SK-N-SH (cell line): Measurements from ENCODE around the gene STAM2. TPM values are rescaled to one million over a fixed set of nuclear protein-coding genes. Genes with fewer than 3 reads are reported as not detected.

Experiments used
- CTCF ChIA-PET: fragments of 300-600, 350-600 bp; formaldehyde crosslinking; extraction: SDS; loops from one replicate; lab custom pipeline; 2021; lab: Yijun Ruan, JAX
- POLR2A ChIA-PET: fragments of 350-600 bp; sonication (Branson Sonifier 250); formaldehyde crosslinking; extraction: SDS; loops from one replicate; lab custom pipeline; 2020; ENCODE audit warnings: antibody characterized with exemption, inconsistent platforms; lab: Yijun Ruan, JAX
- DNase-seq: peaks from one replicate; pipeline ENCODE4 v3.0.0; 2012
- H2AFZ ChIP-seq: fragments of 200-600 bp; sonication (generic); 2 replicates; pipeline ENCODE4 v1.8.1; 2016; ENCODE audit warnings: antibody characterized with exemption, mild to moderate bottlenecking, low read depth
- H3F3A ChIP-seq: fragments of 200-600 bp; sonication (generic); replicated peaks from 2 replicates; pipeline ENCODE3; 2016; ENCODE audit warnings: antibody characterized with exemption, mild to moderate bottlenecking; ENCODE audit not compliant: insufficient read depth
- H3K27ac ChIP-seq, 2 experiments: fragments of 200-500 bp in 1 of 2; fragments of 200-600 bp in 1 of 2; sonication (Bioruptor generic) in 1 of 2; sonication (generic), shearing (Covaris generic) in 1 of 2; 2 replicates each; pipeline versions ENCODE4 v1.5.1 to v1.6.1; 2014 to 2016; ENCODE audit warnings: low read depth in 2 of 2, inconsistent platforms in 1 of 2, low read length in 1 of 2, mild to moderate bottlenecking in 1 of 2, mixed read lengths in 1 of 2
- H3K27me3 ChIP-seq: fragments of 200-600 bp; sonication (generic), shearing (Covaris generic); 2 replicates; pipeline ENCODE4 v1.6.1; 2016; ENCODE audit warnings: mixed run types; ENCODE audit not compliant: insufficient read depth
- H3K36me3 ChIP-seq, 2 experiments: fragments of 200-500 bp in 1 of 2; fragments of 200-600 bp in 1 of 2; sonication (Bioruptor generic) in 1 of 2; sonication (generic) in 1 of 2; replicated peaks in 1 of 2; 2 replicates each; pipeline versions ENCODE3 to v1.5.1; 2014 to 2016; ENCODE audit warnings: low read length in 1 of 2, mild to moderate bottlenecking in 1 of 2; ENCODE audit not compliant: insufficient read depth in 2 of 2, control insufficient read depth in 1 of 2
- H3K4me1 ChIP-seq, 2 experiments: fragments of 200-500 bp in 1 of 2; fragments of 200-600 bp in 1 of 2; sonication (Bioruptor generic) in 1 of 2; sonication (generic), shearing (Covaris generic) in 1 of 2; 2 replicates each; pipeline versions ENCODE4 v1.5.1 to v1.6.1; 2014 to 2016; ENCODE audit warnings: low read depth in 1 of 2, low read length in 1 of 2, mixed run types in 1 of 2; ENCODE audit not compliant: insufficient read depth in 2 of 2, control insufficient read depth in 1 of 2
- H3K4me2 ChIP-seq: fragments of 200-600 bp; sonication (generic), shearing (Covaris generic); 2 replicates; pipeline ENCODE4 v1.6.1; 2017; ENCODE audit warnings: mixed run types
- H3K4me3 ChIP-seq, 2 experiments: fragments of 200-500 bp in 1 of 2; fragments of 200-600 bp in 1 of 2; sonication (Bioruptor generic) in 1 of 2; sonication (generic), shearing (Covaris generic) in 1 of 2; 2 replicates each; pipeline versions ENCODE4 v1.5.1 to v1.8.1; 2014 to 2016; ENCODE audit warnings: low read depth in 2 of 2, inconsistent platforms in 1 of 2, low read length in 1 of 2, mild to moderate bottlenecking in 1 of 2, mixed read lengths in 1 of 2, moderate library complexity in 1 of 2
- H3K79me2 ChIP-seq: fragments of 200-600 bp; sonication (generic); 2 replicates; pipeline ENCODE4 v1.8.1; 2017; ENCODE audit warnings: mild to moderate bottlenecking; ENCODE audit not compliant: insufficient read depth
- H3K9ac ChIP-seq: fragments of 200-600 bp; sonication (generic); 2 replicates; pipeline ENCODE4 v1.6.1; 2017; ENCODE audit warnings: mixed run types
- H3K9me2 ChIP-seq: fragments of 200-600 bp; sonication (generic); 2 replicates; pipeline ENCODE4 v1.6.1; 2017; ENCODE audit warnings: mixed run types
- H3K9me3 ChIP-seq: fragments of 200-600 bp; sonication (generic); 2 replicates; pipeline ENCODE4 v1.6.1; 2017; ENCODE audit warnings: mixed run types, mild to moderate bottlenecking, moderate library complexity
- H4K20me1 ChIP-seq: fragments of 200-600 bp; sonication (generic); 2 replicates; pipeline ENCODE4 v1.6.1; 2017; ENCODE audit warnings: mild to moderate bottlenecking, mixed run types; ENCODE audit not compliant: insufficient read depth
- CHD2 ChIP-seq: fragments of 150-350 bp; IDR thresholded peaks from 2 replicates; pipeline ENCODE4 v1.6.1; 2018; ENCODE audit warnings: low read length; ENCODE audit not compliant: partially characterized antibody
- ELF1 ChIP-seq: IDR thresholded peaks from 2 replicates; pipeline ENCODE4 v1.4.0; 2012
- EP300 ChIP-seq, 2 experiments: IDR thresholded peaks; 2 replicates each; pipeline versions ENCODE4 v1.4.0 to v1.6.1; 2012; ENCODE audit warnings: borderline replicate concordance in 1 of 2, low read depth in 1 of 2, low read length in 1 of 2
- EZH2phosphoT487 ChIP-seq: fragments of 200-600 bp; sonication (generic); IDR thresholded peaks from 2 replicates; pipeline ENCODE4 v1.6.1; 2017; ENCODE audit warnings: low read depth, mixed run types, mild to moderate bottlenecking, antibody characterized with exemption, moderate library complexity, borderline replicate concordance
- FOSL2 ChIP-seq: IDR thresholded peaks from 2 replicates; pipeline ENCODE4 v1.4.0; 2012; ENCODE audit warnings: low read depth, mild to moderate bottlenecking, moderate library complexity, borderline replicate concordance
- FOXJ3 ChIP-seq: sonication (generic); formaldehyde crosslinking; IDR thresholded peaks from 2 replicates; pipeline ENCODE4 v1.5.1; 2020; ENCODE audit warnings: mild to moderate bottlenecking, missing genetic modification reagents
- MEF2A ChIP-seq: IDR thresholded peaks from 2 replicates; pipeline ENCODE4 v1.4.0; 2012; ENCODE audit warnings: low read depth, borderline replicate concordance
- NFIC ChIP-seq: IDR thresholded peaks from 2 replicates; pipeline ENCODE4 v1.4.0; 2012; ENCODE audit warnings: borderline replicate concordance
- RCOR1 ChIP-seq: fragments of 150-350 bp; IDR thresholded peaks from 2 replicates; pipeline ENCODE4 v1.6.1; 2017; ENCODE audit warnings: antibody characterized with exemption, low read length
- REST ChIP-seq: IDR thresholded peaks from 2 replicates; pipeline ENCODE4 v1.6.1; 2012; ENCODE audit warnings: mild to moderate bottlenecking, low read depth, low read length, moderate library complexity
- RFX5 ChIP-seq: IDR thresholded peaks from 2 replicates; pipeline ENCODE4 v1.6.1; 2012; ENCODE audit warnings: mild to moderate bottlenecking, improper control_type of control experiment, low read length
- RXRA ChIP-seq: IDR thresholded peaks from 2 replicates; pipeline ENCODE4 v1.4.0; 2012; ENCODE audit warnings: low read depth, mild to moderate bottlenecking, borderline replicate concordance
- SMC3 ChIP-seq: IDR thresholded peaks from 2 replicates; pipeline ENCODE4 v1.6.1; 2012; ENCODE audit warnings: low read depth, low read length, improper control_type of control experiment
- TCF12 ChIP-seq: IDR thresholded peaks from 2 replicates; pipeline ENCODE4 v1.4.0; 2012
- USF1 ChIP-seq: IDR thresholded peaks from 2 replicates; pipeline ENCODE4 v1.4.0; 2012; ENCODE audit warnings: low read depth, borderline replicate concordance
- ZBTB33 ChIP-seq: IDR thresholded peaks from 2 replicates; pipeline ENCODE4 v1.4.0; 2012; ENCODE audit warnings: low read depth, borderline replicate concordance
- WGBS: methylation state at CpG from one replicate; pipeline ENCODE4 v1.1.6; 2017; ENCODE audit warnings: low lambda C conversion rate; 5-methylcytosine and 5-hydroxymethylcytosine counted together
- polyA plus RNA-seq, 3 experiments: library from polyadenylated mRNA; depleted of rRNA; stranded (reverse); fragments of >200 nt; gene quantifications; 2 replicates each; pipeline ENCODE4 v1.2.3, GENCODE V29; 2012
- TF ChIP-seq, protein P1 (sequence below): fragments of 200-600 bp; sonication (generic); IDR thresholded peaks from 2 replicates; pipeline ENCODE4 v1.6.1; 2017; ENCODE audit warnings: antibody characterized with exemption, mild to moderate bottlenecking, moderate library complexity
- TF ChIP-seq, protein P2 (sequence below): fragments of 150-350 bp; IDR thresholded peaks from 2 replicates; pipeline ENCODE4 v1.6.1; 2016; ENCODE audit warnings: mild to moderate bottlenecking, low read depth, low read length

Gene STAM2
- polyA plus RNA-seq, 1 of the 3 experiments (the other 2 are of a cell fraction): 6.9 TPM

GRCh38 chr2:152173831-152174230 is 1.7 kb downstream of the STAM2 start:
- Histone ChIP-seq H3K9me3 (no peaks in the 10 kb centered on the region), H3K9ac (no peak overlapping the region; the same call in 1 of the 2 replicates), H3K79me2 (peaks cover 61% of the 10 kb centered on the region), H2AFZ (no peak overlapping the region), H3K9me2 (no peaks in the 10 kb centered on the region), H4K20me1 (peaks cover 18% of the 10 kb centered on the region), H3K4me2 (peak overlapping the region; percentile 75), H3K36me3 (no peaks in the 10 kb centered on the region), H3F3A (peaks cover 12% of the 10 kb centered on the region), H3K27ac (no peak overlapping the region; a peak in 1 of 4 replicates), H3K4me3 (peak overlapping the region in 1 of 2 experiments; percentile 77; a peak in 1 of 4 replicates), H3K4me1 (peaks cover 0 to 6% of the 10 kb centered on the region in 2 experiments; a peak in 2 of 4 replicates), H3K27me3 (no peaks in the 10 kb centered on the region)
- no peak for TF ChIP-seq CHD2
- no peak for TF ChIP-seq NFIC
- TF ChIP-seq EP300 (IDR thresholded peaks at IDR 0.05; ENCODE audit: borderline replicate concordance in 1 of 2, low read depth in 1 of 2, low read length in 1 of 2): no peak
- TF ChIP-seq EZH2phosphoT487: no peak
- TF ChIP-seq RFX5: no peak
- TF ChIP-seq TCF12: no peak
- no peak for TF ChIP-seq ELF1
- TF ChIP-seq ZBTB33: no peak
- no peak for TF ChIP-seq SMC3
- TF ChIP-seq FOSL2: no peak
- TF ChIP-seq RXRA: no peak
- TF ChIP-seq MEF2A: no peak
- TF ChIP-seq, protein P1, sequence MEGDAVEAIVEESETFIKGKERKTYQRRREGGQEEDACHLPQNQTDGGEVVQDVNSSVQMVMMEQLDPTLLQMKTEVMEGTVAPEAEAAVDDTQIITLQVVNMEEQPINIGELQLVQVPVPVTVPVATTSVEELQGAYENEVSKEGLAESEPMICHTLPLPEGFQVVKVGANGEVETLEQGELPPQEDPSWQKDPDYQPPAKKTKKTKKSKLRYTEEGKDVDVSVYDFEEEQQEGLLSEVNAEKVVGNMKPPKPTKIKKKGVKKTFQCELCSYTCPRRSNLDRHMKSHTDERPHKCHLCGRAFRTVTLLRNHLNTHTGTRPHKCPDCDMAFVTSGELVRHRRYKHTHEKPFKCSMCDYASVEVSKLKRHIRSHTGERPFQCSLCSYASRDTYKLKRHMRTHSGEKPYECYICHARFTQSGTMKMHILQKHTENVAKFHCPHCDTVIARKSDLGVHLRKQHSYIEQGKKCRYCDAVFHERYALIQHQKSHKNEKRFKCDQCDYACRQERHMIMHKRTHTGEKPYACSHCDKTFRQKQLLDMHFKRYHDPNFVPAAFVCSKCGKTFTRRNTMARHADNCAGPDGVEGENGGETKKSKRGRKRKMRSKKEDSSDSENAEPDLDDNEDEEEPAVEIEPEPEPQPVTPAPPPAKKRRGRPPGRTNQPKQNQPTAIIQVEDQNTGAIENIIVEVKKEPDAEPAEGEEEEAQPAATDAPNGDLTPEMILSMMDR: no peak
- TF ChIP-seq RCOR1: no peak
- TF ChIP-seq FOXJ3 (CRISPR knock-in tag): no peak
- TF ChIP-seq, protein P2, sequence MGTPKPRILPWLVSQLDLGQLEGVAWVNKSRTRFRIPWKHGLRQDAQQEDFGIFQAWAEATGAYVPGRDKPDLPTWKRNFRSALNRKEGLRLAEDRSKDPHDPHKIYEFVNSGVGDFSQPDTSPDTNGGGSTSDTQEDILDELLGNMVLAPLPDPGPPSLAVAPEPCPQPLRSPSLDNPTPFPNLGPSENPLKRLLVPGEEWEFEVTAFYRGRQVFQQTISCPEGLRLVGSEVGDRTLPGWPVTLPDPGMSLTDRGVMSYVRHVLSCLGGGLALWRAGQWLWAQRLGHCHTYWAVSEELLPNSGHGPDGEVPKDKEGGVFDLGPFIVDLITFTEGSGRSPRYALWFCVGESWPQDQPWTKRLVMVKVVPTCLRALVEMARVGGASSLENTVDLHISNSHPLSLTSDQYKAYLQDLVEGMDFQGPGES: no peak
- TF ChIP-seq USF1: no peak
- TF ChIP-seq REST: no peak
- ChIA-PET CTCF (interaction anchor here (0.9 to 5.0 kb wide), 4 partner anchors 84 to 462 kb away, joined by 3 to 44 read pairs (median 7); no protein-coding TSS in a partner anchor), POLR2A (no interaction called here)
- DNase-seq: no peak
- WGBS: 78% methylated on average over 2 of the region's 2 CpGs
